H1 (cell line): ENCODE measurements around the gene ZNF532. TPM values are rescaled to one million over a fixed set of nuclear protein-coding genes. Genes with fewer than 3 reads are reported as not detected.

Experiments used
- polyA plus RNA-seq, 7 experiments: library from polyadenylated mRNA; depleted of rRNA in 3 of 7; stranded (reverse) in 5 of 7; unstranded in 2 of 7; fragments of >200 nt in 5 of 7; fragments of 200-250 nt in 2 of 7; gene quantifications; 1 replicate in 5 of 7; 2 replicates in 1 of 7; 4 replicates in 1 of 7; pipeline versions ENCODE4 v1.2.1 to v1.2.3, GENCODE V29; 2011 to 2013; ENCODE audit warnings: missing spikeins in 2 of 7, mixed read lengths in 2 of 7
- small RNA-seq: library from polyadenylated mRNA; stranded (forward); fragments of <200 nt; extraction: miRNeasy Mini kit (QIAGEN cat#:217004); gene quantifications from one replicate; pipeline ENCODE3, GENCODE V24; 2013; ENCODE audit not compliant: insufficient read depth
- total RNA-seq: library from RNA; stranded (reverse); fragmentation: NEBNext Ultra II Directional; extraction: Animal tissue kit (Norgen Biotek cat#: 25700); gene quantifications from 2 replicates; pipeline ENCODE4 v1.2.1, GENCODE V29; 2021

ZNF532 gene
- total and polyA plus RNA-seq, 2 of the 8 experiments (the other 6 are each of a cell fraction or from before 2014, with no cell fraction given): 143 to 240 TPM

Small RNA genes within 50 kb of the gene (small RNA-seq; reads per million reads assigned to genes)
- gene RF00096: not detected
- not detected for gene RNU2-69P

Other genes with a start within 250 kb of the ZNF532 start
- gene ALPK2, start 235.8 kb upstream of the ZNF532 start, total RNA-seq: 0.38 and 0.41 TPM in 2 replicates
- gene ALPK2, start 235.8 kb upstream of the ZNF532 start, polyA plus RNA-seq (2011; rRNA removed): 0.09 and 0.13 TPM in 2 replicates
- 25.9 and 26.1 TPM in 2 replicates for gene MALT1, start 193.4 kb upstream of the ZNF532 start, total RNA-seq
- 5.2 and 10.7 TPM in 2 replicates for gene MALT1, start 193.4 kb upstream of the ZNF532 start, polyA plus RNA-seq (2011; rRNA removed)